NB4 (cell line): ENCODE data around the gene MRPL27.

ENCODE experiments used
- MYC ChIP-seq: IDR thresholded peaks from 2 replicates; pipeline ENCODE4 v1.6.1; 2011; ENCODE audit warnings: low read depth, low read length
- POLR2A ChIP-seq: IDR thresholded peaks from 2 replicates; pipeline ENCODE4 v1.6.1; 2011; ENCODE audit warnings: mild to moderate bottlenecking; ENCODE audit not compliant: insufficient read length; ENCODE audit errors: extremely low read depth
- TF ChIP-seq, protein P1 (sequence below): IDR thresholded peaks from one replicate; pipeline ENCODE4 v1.5.1; 2012; ENCODE audit warnings: low read depth, low read length
- TF ChIP-seq, protein P2 (sequence below): IDR thresholded peaks from 2 replicates; pipeline ENCODE4 v1.6.1; 2011; ENCODE audit warnings: low read depth, low read length

DNA sequence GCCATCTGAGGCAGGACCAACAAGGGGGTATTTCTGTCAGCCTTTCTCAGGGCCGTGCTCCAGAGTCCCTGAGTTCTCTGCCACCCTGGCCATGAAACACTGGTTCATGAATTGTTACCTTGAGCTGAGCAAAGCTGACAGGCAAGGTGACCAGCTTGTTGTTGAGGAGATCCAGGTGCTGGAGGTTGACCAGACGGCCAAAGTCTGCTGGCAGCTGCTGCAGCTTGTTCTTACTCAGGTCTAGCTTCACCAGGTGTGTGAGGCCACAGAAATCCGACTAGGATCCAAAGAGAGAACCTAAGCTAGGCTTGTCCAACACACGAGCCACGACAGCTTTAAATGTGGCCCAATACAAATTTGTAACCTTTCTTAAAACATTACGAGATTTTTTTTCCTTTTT is 19.6 kb upstream of the MRPL27 start:
- TF ChIP-seq, protein P1, sequence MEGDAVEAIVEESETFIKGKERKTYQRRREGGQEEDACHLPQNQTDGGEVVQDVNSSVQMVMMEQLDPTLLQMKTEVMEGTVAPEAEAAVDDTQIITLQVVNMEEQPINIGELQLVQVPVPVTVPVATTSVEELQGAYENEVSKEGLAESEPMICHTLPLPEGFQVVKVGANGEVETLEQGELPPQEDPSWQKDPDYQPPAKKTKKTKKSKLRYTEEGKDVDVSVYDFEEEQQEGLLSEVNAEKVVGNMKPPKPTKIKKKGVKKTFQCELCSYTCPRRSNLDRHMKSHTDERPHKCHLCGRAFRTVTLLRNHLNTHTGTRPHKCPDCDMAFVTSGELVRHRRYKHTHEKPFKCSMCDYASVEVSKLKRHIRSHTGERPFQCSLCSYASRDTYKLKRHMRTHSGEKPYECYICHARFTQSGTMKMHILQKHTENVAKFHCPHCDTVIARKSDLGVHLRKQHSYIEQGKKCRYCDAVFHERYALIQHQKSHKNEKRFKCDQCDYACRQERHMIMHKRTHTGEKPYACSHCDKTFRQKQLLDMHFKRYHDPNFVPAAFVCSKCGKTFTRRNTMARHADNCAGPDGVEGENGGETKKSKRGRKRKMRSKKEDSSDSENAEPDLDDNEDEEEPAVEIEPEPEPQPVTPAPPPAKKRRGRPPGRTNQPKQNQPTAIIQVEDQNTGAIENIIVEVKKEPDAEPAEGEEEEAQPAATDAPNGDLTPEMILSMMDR = no peak
- no peak for TF ChIP-seq POLR2A
- TF ChIP-seq, protein P2, sequence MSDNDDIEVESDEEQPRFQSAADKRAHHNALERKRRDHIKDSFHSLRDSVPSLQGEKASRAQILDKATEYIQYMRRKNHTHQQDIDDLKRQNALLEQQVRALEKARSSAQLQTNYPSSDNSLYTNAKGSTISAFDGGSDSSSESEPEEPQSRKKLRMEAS = no peak
- no peak for TF ChIP-seq MYC
